ENCODE results near the gene SORBS2.

SORBS2 gene

GRCh38 chr4:185582651-185583400, 229.2 kb downstream of the SORBS2 start:
- DNase-seq (ENCODE audit: low read depth): no peak
- H3K4me3 ChIP-seq (ENCODE audit: control insufficient read depth, low read depth, low read length): no peak overlapping the region
- TF ChIP-seq, protein P1, sequence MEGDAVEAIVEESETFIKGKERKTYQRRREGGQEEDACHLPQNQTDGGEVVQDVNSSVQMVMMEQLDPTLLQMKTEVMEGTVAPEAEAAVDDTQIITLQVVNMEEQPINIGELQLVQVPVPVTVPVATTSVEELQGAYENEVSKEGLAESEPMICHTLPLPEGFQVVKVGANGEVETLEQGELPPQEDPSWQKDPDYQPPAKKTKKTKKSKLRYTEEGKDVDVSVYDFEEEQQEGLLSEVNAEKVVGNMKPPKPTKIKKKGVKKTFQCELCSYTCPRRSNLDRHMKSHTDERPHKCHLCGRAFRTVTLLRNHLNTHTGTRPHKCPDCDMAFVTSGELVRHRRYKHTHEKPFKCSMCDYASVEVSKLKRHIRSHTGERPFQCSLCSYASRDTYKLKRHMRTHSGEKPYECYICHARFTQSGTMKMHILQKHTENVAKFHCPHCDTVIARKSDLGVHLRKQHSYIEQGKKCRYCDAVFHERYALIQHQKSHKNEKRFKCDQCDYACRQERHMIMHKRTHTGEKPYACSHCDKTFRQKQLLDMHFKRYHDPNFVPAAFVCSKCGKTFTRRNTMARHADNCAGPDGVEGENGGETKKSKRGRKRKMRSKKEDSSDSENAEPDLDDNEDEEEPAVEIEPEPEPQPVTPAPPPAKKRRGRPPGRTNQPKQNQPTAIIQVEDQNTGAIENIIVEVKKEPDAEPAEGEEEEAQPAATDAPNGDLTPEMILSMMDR (conservative IDR thresholded peaks at IDR 0.05; ENCODE audit: control insufficient read depth, insufficient read depth, low read depth, low read length): no peak

DNA sequence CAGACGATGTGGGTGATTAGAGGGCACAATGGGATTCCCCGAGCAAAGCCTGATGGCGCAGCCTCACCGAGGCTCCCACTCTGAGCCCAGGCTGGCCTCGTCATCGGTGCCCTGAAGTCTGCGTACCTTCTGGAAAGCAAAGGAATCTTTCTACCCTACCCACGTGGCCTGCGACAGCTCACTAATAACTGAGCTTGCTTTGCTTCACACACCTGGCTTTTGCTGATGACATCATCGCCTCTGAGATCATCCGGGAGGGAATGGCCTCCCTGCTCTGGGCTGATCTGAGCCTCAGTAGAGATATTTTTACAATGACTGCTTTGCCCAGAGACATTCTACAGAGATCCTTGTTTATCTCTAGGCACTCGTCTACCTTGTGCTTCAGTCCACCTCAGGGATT, 231.3 kb downstream of the SORBS2 start:
- no peak overlapping the region for H3K4me3 ChIP-seq (ENCODE audit: control insufficient read depth, low read depth, low read length)
- no peak for DNase-seq (ENCODE audit: low read depth)
- TF ChIP-seq, protein P1 (conservative IDR thresholded peaks at IDR 0.05; ENCODE audit: control insufficient read depth, insufficient read depth, low read depth, low read length): no peak

DNA sequence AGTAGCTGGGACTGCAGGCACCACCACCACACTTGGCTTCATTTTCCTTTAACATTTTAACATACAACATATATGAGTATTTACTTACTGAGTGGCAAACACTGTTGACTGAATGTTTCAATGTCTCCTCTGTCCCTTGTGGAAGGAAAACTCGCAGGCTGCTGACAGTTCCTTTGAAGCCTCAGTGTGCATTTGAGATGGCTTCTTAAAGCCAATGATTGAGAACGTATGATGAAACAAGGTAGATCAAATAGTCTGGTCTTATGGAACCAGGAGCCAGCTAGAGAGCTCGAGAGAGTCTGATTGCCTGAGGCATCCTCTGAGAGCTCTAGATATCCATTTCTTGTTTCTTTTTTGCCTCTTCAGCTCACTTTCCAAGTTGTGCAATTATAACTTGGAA, 233.7 kb downstream of the SORBS2 start:
- no peak overlapping the region for H3K4me3 ChIP-seq (ENCODE audit: control insufficient read depth, low read depth, low read length)
- DNase-seq (ENCODE audit: low read depth): no peak
- TF ChIP-seq, protein P1 (conservative IDR thresholded peaks at IDR 0.05; ENCODE audit: control insufficient read depth, insufficient read depth, low read depth, low read length): no peak

DNA sequence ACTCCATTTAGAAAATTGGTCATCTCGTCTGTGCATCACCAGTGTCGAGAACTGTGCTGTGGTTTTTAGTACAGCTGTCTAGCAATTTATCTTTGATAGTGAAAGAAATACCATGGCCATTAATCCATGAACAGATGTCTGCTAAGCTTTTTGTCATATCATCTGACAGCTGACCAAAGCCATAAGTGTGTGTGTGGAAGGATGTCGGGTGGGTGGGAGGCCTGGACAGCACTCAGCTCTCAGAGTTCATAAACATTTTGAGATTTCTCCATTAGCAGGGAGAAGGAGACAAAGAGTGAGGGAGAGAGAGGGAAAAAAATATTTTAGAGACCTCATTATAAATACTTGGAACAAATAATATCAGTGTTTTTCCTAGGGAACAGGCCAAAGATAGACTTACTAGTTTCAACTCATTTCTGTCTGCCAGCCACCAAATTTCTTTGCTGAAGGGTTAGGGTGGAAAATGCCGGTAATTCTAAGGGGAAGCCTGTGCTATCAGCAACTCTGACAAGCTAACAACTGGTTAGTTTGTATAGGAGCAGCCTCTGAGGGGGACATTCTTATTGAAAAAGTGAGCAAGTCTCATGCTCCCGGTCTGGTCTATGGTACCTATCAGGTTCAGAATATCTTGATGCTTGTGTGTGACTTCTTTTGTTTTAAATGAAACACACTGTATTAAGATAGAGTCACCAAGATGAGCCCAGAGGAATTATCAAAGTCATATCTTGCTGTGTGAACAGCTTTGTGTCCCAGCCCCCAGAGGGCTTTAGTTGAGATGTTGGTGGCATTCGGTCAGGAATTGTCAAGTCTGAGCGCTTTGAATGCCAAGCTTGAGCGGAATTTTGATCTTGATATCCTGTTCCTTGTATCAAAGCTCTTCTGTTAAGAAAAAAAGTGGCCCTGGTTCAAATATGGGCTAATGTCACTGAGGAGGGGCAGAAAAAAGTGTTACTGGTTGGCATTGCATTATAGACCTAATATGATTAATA, 234.7 kb downstream of the SORBS2 start:
- TF ChIP-seq, protein P1 (conservative IDR thresholded peaks at IDR 0.05; ENCODE audit: control insufficient read depth, insufficient read depth, low read depth, low read length): no peak

DNA sequence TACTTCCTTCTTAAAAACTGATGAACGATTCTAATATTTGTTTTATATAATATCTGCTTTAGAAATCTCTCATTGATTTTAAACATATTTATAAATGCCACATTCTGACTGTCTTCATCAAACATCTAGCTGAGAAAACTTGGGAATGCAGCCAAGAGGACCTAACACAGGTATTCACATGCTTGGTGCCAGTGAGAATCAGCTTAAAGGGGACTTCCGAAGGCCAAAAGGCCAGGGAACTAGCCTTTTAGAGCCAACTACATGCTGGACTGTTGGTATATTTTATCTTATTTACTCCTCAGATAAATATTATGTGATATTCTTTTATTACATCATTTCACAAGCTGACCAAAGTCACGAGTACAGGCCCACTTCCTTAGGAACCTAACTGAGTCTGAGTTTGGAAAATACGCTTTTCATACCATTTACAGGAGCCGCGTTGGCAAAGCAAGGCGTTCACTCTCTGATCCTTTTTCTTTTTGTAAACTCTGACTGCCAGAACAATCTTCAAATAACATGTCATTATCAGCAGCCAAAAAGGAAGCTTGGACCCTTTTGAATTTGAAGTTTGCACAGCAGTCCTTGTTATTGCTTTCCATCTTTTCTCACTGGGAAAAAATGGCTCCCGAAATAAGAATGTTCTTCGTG, 235.6 kb downstream of the SORBS2 start:
- TF ChIP-seq, protein P1 (conservative IDR thresholded peaks at IDR 0.05; ENCODE audit: control insufficient read depth, insufficient read depth, low read depth, low read length): no peak
- no peak for DNase-seq (ENCODE audit: low read depth)
- H3K4me3 ChIP-seq (ENCODE audit: control insufficient read depth, low read depth, low read length): no peak overlapping the region

More for the DNA sequence above, 234.7 kb downstream of the SORBS2 start:
- DNase-seq (ENCODE audit: low read depth): no peak
- no peak overlapping the region for H3K4me3 ChIP-seq (ENCODE audit: control insufficient read depth, low read depth, low read length)

- peak; percentile 79 for DNase-seq (ENCODE audit: low read depth)
- TF ChIP-seq, protein P1 (conservative IDR thresholded peaks at IDR 0.05; ENCODE audit: control insufficient read depth, insufficient read depth, low read depth, low read length): no peak
- H3K4me3 ChIP-seq (ENCODE audit: control insufficient read depth, low read depth, low read length): no peak overlapping the region
Measured at GRCh38 chr4:185573651-185574199, 238.3 kb downstream of the SORBS2 start.

Data from fibroblast of mammary gland (primary cell).